ENCODE data around the gene VPS33A. TPM values are rescaled to one million over a fixed set of nuclear protein-coding genes. Genes with fewer than 3 reads are reported as not detected.

The VPS33A gene
- total RNA-seq, 1 experiment from 2014 or later = 37.6 TPM

- TF ChIP-seq ZBTB43 (CRISPR knock-in tag; IDR thresholded peaks at IDR 0.05) = no peak
- no peak for TF ChIP-seq ZNF232 (CRISPR knock-in tag; IDR thresholded peaks at IDR 0.05)
Measured at GRCh38 chr12:122298071-122298748, 31.9 kb upstream of the VPS33A start (continued).

GRCh38 chr12:122297494-122297893 is 31.2 kb upstream of the VPS33A start:
- DNase-seq (ENCODE audit: low spot score) = no peak
- Mint-ChIP-seq H3K27ac (no peak overlapping the region), H3K36me3 (no peaks in the 10 kb centered on the region), H3K4me3 (no peak overlapping the region), H3K27me3 (ENCODE audit: low read depth) (no peaks in the 10 kb centered on the region), H3K4me1 (no peaks in the 10 kb centered on the region), H3K9me3 (peaks cover 4% of the 10 kb centered on the region; the same call in 1 of the 2 replicates)
- no peak for ATAC-seq
- CTCF ChIA-PET = interaction anchor here (0.6 kb wide), 1 partner anchor 9 kb away, joined by 5 read pairs; no protein-coding TSS in a partner anchor
- TF ChIP-seq MLX (CRISPR knock-in tag; IDR thresholded peaks at IDR 0.05) = no peak
- no peak for TF ChIP-seq FOXP4 (CRISPR knock-in tag; IDR thresholded peaks at IDR 0.05)
- TF ChIP-seq, protein P1, sequence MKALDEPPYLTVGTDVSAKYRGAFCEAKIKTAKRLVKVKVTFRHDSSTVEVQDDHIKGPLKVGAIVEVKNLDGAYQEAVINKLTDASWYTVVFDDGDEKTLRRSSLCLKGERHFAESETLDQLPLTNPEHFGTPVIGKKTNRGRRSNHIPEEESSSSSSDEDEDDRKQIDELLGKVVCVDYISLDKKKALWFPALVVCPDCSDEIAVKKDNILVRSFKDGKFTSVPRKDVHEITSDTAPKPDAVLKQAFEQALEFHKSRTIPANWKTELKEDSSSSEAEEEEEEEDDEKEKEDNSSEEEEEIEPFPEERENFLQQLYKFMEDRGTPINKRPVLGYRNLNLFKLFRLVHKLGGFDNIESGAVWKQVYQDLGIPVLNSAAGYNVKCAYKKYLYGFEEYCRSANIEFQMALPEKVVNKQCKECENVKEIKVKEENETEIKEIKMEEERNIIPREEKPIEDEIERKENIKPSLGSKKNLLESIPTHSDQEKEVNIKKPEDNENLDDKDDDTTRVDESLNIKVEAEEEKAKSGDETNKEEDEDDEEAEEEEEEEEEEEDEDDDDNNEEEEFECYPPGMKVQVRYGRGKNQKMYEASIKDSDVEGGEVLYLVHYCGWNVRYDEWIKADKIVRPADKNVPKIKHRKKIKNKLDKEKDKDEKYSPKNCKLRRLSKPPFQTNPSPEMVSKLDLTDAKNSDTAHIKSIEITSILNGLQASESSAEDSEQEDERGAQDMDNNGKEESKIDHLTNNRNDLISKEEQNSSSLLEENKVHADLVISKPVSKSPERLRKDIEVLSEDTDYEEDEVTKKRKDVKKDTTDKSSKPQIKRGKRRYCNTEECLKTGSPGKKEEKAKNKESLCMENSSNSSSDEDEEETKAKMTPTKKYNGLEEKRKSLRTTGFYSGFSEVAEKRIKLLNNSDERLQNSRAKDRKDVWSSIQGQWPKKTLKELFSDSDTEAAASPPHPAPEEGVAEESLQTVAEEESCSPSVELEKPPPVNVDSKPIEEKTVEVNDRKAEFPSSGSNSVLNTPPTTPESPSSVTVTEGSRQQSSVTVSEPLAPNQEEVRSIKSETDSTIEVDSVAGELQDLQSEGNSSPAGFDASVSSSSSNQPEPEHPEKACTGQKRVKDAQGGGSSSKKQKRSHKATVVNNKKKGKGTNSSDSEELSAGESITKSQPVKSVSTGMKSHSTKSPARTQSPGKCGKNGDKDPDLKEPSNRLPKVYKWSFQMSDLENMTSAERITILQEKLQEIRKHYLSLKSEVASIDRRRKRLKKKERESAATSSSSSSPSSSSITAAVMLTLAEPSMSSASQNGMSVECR (CRISPR knock-in tag; IDR thresholded peaks at IDR 0.05; ENCODE audit: borderline replicate concordance) = no peak
- POLR2A ChIA-PET = no interaction called here

- Mint-ChIP-seq H3K4me1 (no peaks in the 10 kb centered on the region), H3K36me3 (no peaks in the 10 kb centered on the region), H3K27ac (no peak overlapping the region), H3K9me3 (peaks cover 4% of the 10 kb centered on the region; the same call in 1 of the 2 replicates), H3K27me3 (ENCODE audit: low read depth) (no peaks in the 10 kb centered on the region), H3K4me3 (no peak overlapping the region)
- DNase-seq (ENCODE audit: low spot score) (no peak), ATAC-seq (no peak)
- POLR2A ChIA-PET = no interaction called here
- no peak for TF ChIP-seq ZNF219 (CRISPR knock-in tag; IDR thresholded peaks at IDR 0.05; ENCODE audit: borderline replicate concordance)
- TF ChIP-seq, protein P1 (CRISPR knock-in tag; IDR thresholded peaks at IDR 0.05; ENCODE audit: borderline replicate concordance) = no peak
- CTCF ChIA-PET = no interaction called here
Measured at GRCh38 chr12:122295877-122296276, 29.6 kb upstream of the VPS33A start.
